ENCODE measurements around the gene GJC1.

GJC1 gene

DNA sequence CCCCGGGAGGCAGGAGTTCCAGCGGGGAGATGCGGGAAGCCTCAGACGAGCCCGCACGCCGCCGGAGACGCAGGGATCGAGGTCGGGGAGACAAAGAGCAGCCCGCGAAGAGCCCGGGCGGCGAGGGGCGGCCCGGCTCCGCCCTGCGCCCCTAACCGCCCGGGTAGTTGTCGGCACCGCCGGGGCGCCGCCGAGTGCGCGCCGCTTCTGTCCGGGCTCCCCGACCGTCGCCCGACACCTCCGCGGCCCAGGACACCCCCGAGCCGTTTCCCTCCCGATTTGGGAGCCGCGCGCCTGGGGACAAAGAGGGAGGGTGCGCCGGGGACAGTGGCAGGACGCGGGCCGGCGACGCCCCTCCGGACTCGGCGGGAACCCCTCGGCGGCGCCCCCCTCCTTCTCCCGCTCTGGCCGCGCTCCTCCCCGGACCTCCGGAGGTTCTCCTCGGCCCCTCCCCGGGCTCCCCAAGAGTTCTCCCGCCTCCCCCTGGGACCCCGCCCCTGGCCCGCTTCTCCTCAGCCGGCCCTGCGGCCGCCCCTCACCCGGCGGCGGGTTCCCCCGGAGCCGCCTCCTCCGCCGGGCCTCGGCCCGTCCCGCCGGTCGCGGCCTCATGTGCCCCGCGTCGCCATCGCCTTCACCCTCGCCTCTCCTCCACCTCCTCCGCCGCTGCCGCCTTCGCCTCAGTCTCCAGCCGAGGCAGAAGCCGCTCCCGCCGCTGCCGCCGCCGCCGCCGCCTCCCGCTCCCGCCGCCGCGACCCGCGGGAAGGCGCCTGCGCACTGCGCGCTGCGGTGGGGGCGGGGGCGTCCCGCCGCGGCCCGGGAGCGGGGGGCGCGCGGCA, at the start of gene GJC1:
TSS of gene GJC1 (minus strand) at position 765 of the 836 bp plus-strand sequence. CDS start 24,470 bp downstream, outside the sequence.
- Histone ChIP-seq H3K9ac (ENCODE audit: low read depth, low read length) (peak within 1 kb of the TSS; percentile 80), H3K4me1 (ENCODE audit: control insufficient read depth, insufficient read depth, low read length) (peaks cover 8% of the 10 kb centered on the region), H3K36me3 (ENCODE audit: control insufficient read depth, insufficient read depth, low read length) (no peaks in the 10 kb centered on the region), H3K27me3 (ENCODE audit: control insufficient read depth, insufficient read depth, low read length) (no peaks in the 10 kb centered on the region), H3K9me3 (ENCODE audit: control insufficient read depth, insufficient read depth, low read length) (no peaks in the 10 kb centered on the region), H3K4me3 (ENCODE audit: low read depth, low read length) (peak within 1 kb of the TSS; percentile 72)

GRCh38 chr17:44879376-44879775, 49.3 kb upstream of the GJC1 start:
- H3K9ac ChIP-seq (ENCODE audit: low read depth, low read length), result no peak overlapping the region
- H3K27me3 ChIP-seq (ENCODE audit: control insufficient read depth, insufficient read depth, low read length), result no peaks in the 10 kb centered on the region
- peaks cover 44% of the 10 kb centered on the region for H3K36me3 ChIP-seq (ENCODE audit: control insufficient read depth, insufficient read depth, low read length)
- H3K9me3 ChIP-seq (ENCODE audit: control insufficient read depth, insufficient read depth, low read length), result no peaks in the 10 kb centered on the region
- H3K4me3 ChIP-seq (ENCODE audit: low read depth, low read length), result no peak overlapping the region
- H3K4me1 ChIP-seq (ENCODE audit: control insufficient read depth, insufficient read depth, low read length), result no peaks in the 10 kb centered on the region

- H3K36me3 ChIP-seq (ENCODE audit: control insufficient read depth, insufficient read depth, low read length), result peaks cover 41% of the 10 kb centered on the region
- H3K9me3 ChIP-seq (ENCODE audit: control insufficient read depth, insufficient read depth, low read length), result no peaks in the 10 kb centered on the region
- H3K27me3 ChIP-seq (ENCODE audit: control insufficient read depth, insufficient read depth, low read length), result no peaks in the 10 kb centered on the region
- no peak overlapping the region for H3K4me3 ChIP-seq (ENCODE audit: low read depth, low read length)
- H3K9ac ChIP-seq (ENCODE audit: low read depth, low read length), result no peak overlapping the region
- no peaks in the 10 kb centered on the region for H3K4me1 ChIP-seq (ENCODE audit: control insufficient read depth, insufficient read depth, low read length)
Observed at GRCh38 chr17:44878627-44879221, 48.6 kb upstream of the GJC1 start.

GRCh38 chr17:44877121-44877520, 47.0 kb upstream of the GJC1 start:
- Histone ChIP-seq H3K36me3 (ENCODE audit: control insufficient read depth, insufficient read depth, low read length) (peaks cover 37% of the 10 kb centered on the region), H3K4me3 (ENCODE audit: low read depth, low read length) (no peak overlapping the region), H3K9ac (ENCODE audit: low read depth, low read length) (no peak overlapping the region), H3K9me3 (ENCODE audit: control insufficient read depth, insufficient read depth, low read length) (no peaks in the 10 kb centered on the region), H3K27me3 (ENCODE audit: control insufficient read depth, insufficient read depth, low read length) (no peaks in the 10 kb centered on the region), H3K4me1 (ENCODE audit: control insufficient read depth, insufficient read depth, low read length) (no peaks in the 10 kb centered on the region)

DNA sequence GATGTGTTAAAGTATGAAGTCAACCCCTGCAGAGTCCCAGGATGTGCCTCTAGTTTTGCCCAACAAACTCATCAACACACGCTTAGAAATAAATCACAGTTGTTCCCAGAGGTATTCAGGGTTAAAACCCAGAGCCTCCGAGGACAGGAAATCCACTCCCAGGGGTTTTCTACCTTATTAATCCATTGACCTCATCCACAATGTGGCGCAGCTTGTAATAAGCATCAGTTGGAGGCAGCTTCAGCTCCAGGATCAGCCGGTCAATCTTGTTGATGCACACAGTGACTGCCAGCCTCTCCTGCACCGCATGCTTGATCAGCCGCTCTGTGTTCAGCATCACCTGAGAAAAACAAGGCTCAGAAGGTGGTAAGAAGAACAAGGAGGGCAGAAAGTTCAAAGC, 45.7 kb upstream of the GJC1 start:
- H3K27me3 ChIP-seq (ENCODE audit: control insufficient read depth, insufficient read depth, low read length), result no peaks in the 10 kb centered on the region
- peaks cover 35% of the 10 kb centered on the region for H3K36me3 ChIP-seq (ENCODE audit: control insufficient read depth, insufficient read depth, low read length)
- H3K4me1 ChIP-seq (ENCODE audit: control insufficient read depth, insufficient read depth, low read length), result no peaks in the 10 kb centered on the region
- no peak overlapping the region for H3K9ac ChIP-seq (ENCODE audit: low read depth, low read length)
- no peak overlapping the region for H3K4me3 ChIP-seq (ENCODE audit: low read depth, low read length)
- H3K9me3 ChIP-seq (ENCODE audit: control insufficient read depth, insufficient read depth, low read length), result no peaks in the 10 kb centered on the region

- Histone ChIP-seq H3K9ac (ENCODE audit: low read depth, low read length) (no peak overlapping the region), H3K9me3 (ENCODE audit: control insufficient read depth, insufficient read depth, low read length) (no peaks in the 10 kb centered on the region), H3K4me1 (ENCODE audit: control insufficient read depth, insufficient read depth, low read length) (no peaks in the 10 kb centered on the region), H3K36me3 (ENCODE audit: control insufficient read depth, insufficient read depth, low read length) (peaks cover 43% of the 10 kb centered on the region), H3K27me3 (ENCODE audit: control insufficient read depth, insufficient read depth, low read length) (no peaks in the 10 kb centered on the region), H3K4me3 (ENCODE audit: low read depth, low read length) (no peak overlapping the region)
Observed at GRCh38 chr17:44872131-44872768, 42.2 kb upstream of the GJC1 start.

DNA sequence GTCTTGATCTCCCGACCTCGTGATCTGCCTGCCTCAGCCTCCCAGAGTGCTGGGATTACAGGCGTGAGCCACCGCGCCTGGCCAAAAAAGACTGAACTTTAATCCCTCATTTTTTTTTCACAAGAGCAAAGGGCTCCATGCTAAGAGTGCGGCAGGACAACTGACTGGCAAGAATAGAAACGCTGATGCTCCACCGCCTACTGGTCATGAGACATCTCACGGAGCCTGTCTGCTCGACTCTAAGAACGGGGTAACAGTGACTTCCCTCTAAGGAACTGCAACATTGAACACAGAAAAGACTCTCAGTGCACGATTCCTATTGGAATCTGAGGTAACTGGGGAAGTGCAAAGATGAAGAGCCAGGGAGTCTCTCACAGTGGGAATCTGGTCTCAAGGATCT, 41.5 kb upstream of the GJC1 start:
- no peaks in the 10 kb centered on the region for H3K4me1 ChIP-seq (ENCODE audit: control insufficient read depth, insufficient read depth, low read length)
- H3K9me3 ChIP-seq (ENCODE audit: control insufficient read depth, insufficient read depth, low read length), result no peaks in the 10 kb centered on the region
- no peaks in the 10 kb centered on the region for H3K27me3 ChIP-seq (ENCODE audit: control insufficient read depth, insufficient read depth, low read length)
- H3K4me3 ChIP-seq (ENCODE audit: low read depth, low read length), result no peak overlapping the region
- peaks cover 39% of the 10 kb centered on the region for H3K36me3 ChIP-seq (ENCODE audit: control insufficient read depth, insufficient read depth, low read length)
- H3K9ac ChIP-seq (ENCODE audit: low read depth, low read length), result no peak overlapping the region

DNA sequence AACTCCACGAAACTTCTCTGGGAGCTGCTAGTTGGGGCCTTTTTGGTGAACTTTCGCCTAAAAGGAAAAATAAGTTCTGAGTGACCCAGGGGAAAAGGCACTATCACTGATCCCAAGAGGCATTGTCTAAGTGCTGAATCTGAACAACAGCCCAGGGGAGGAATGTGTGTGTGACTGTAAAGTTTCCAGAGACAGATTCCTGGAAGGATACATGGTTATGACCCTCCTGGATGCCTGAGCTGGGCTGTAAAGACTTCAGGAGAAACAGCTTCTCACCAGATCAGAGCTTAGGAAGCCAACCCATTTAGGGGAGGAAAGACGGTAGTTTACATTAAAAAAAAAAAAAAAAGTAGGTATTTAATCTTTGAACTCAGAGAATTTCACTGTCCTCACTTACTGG, 37.8 kb upstream of the GJC1 start:
- no peaks in the 10 kb centered on the region for H3K4me1 ChIP-seq (ENCODE audit: control insufficient read depth, insufficient read depth, low read length)
- no peak overlapping the region for H3K9ac ChIP-seq (ENCODE audit: low read depth, low read length)
- H3K36me3 ChIP-seq (ENCODE audit: control insufficient read depth, insufficient read depth, low read length), result peaks cover 51% of the 10 kb centered on the region
- no peaks in the 10 kb centered on the region for H3K27me3 ChIP-seq (ENCODE audit: control insufficient read depth, insufficient read depth, low read length)
- no peak overlapping the region for H3K4me3 ChIP-seq (ENCODE audit: low read depth, low read length)
- no peaks in the 10 kb centered on the region for H3K9me3 ChIP-seq (ENCODE audit: control insufficient read depth, insufficient read depth, low read length)

DNA sequence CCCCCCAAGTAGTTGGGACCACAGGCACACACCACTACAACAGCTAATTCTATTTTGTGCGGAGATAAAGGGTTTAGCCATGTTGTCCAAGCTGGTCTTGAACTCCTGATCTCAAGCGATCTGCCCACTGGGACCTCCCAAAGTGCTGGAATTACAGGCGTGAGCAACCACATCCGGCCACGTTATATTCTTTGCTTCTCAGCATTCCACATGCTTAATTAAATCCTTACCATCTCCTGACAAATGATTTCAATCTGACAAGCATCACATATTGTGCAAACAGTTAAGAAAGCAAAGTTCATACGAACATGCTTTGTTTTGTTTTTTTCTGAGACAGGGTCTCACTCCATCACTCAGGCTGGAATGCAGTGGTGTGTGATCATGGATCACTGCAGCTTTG, 35.8 kb upstream of the GJC1 start:
- no peak overlapping the region for H3K9ac ChIP-seq (ENCODE audit: low read depth, low read length)
- peaks cover 52% of the 10 kb centered on the region for H3K36me3 ChIP-seq (ENCODE audit: control insufficient read depth, insufficient read depth, low read length)

DNA sequence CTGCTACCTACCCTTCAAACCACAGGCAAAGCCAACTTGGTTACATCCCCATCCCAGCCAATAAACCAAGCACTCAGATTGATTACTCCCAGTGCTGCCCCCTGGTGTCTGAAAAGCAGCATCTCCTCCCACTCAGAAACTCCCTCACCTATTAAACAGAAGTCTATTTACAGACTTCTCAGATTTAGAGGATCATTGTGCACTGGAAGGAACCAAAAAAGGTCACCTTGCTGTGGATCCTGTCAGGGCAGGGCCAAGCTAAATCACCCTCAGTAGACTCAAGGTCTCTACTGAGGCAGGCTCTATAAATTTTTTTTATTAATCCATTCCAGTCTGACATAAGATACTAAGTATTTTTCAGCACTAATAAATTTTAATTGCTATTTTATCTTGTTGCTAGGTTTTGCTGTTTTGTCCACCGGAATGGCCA, 35.2 kb upstream of the GJC1 start:
- peaks cover 59% of the 10 kb centered on the region for H3K36me3 ChIP-seq (ENCODE audit: control insufficient read depth, insufficient read depth, low read length)
- no peaks in the 10 kb centered on the region for H3K4me1 ChIP-seq (ENCODE audit: control insufficient read depth, insufficient read depth, low read length)
- no peak overlapping the region for H3K9ac ChIP-seq (ENCODE audit: low read depth, low read length)
- no peaks in the 10 kb centered on the region for H3K9me3 ChIP-seq (ENCODE audit: control insufficient read depth, insufficient read depth, low read length)
- no peaks in the 10 kb centered on the region for H3K27me3 ChIP-seq (ENCODE audit: control insufficient read depth, insufficient read depth, low read length)
- H3K4me3 ChIP-seq (ENCODE audit: low read depth, low read length), result no peak overlapping the region

More for the DNA sequence above, 35.8 kb upstream of the GJC1 start:
- H3K4me3 ChIP-seq (ENCODE audit: low read depth, low read length), result no peak overlapping the region
- H3K27me3 ChIP-seq (ENCODE audit: control insufficient read depth, insufficient read depth, low read length), result no peaks in the 10 kb centered on the region
- no peaks in the 10 kb centered on the region for H3K9me3 ChIP-seq (ENCODE audit: control insufficient read depth, insufficient read depth, low read length)
- no peaks in the 10 kb centered on the region for H3K4me1 ChIP-seq (ENCODE audit: control insufficient read depth, insufficient read depth, low read length)

DNA sequence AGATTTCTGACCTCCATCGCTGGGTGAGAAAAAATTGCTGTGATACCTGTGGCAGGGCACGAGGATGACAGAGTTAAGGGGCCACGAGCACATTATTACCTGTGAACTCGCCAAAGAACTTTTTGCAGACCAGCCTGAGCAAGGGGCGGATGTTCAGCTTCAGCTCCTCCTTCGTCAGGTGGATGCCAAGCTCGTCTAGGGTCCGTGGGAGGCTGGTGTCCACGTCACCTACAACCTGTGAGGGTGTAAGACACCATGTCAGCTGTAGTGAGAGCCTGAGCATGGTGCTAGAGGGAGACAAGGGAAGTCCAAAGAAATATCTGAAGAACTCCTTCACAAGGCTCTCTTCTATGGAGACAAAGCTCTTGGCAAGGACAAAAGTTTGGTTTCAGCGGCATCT, 34.7 kb upstream of the GJC1 start:
- Histone ChIP-seq H3K9ac (ENCODE audit: low read depth, low read length) (no peak overlapping the region), H3K27me3 (ENCODE audit: control insufficient read depth, insufficient read depth, low read length) (no peaks in the 10 kb centered on the region), H3K36me3 (ENCODE audit: control insufficient read depth, insufficient read depth, low read length) (peaks cover 63% of the 10 kb centered on the region), H3K4me1 (ENCODE audit: control insufficient read depth, insufficient read depth, low read length) (no peaks in the 10 kb centered on the region), H3K4me3 (ENCODE audit: low read depth, low read length) (no peak overlapping the region), H3K9me3 (ENCODE audit: control insufficient read depth, insufficient read depth, low read length) (no peaks in the 10 kb centered on the region)
